Peyer's patch (tissue), 4 donors: ENCODE results near the gene BIRC6. TPM values are rescaled to one million over a fixed set of nuclear protein-coding genes. Genes with fewer than 3 reads are reported as not detected.
"Not testable (repeated sequence)": the region's sequence is repeated elsewhere in the genome, so short reads cannot be mapped to it uniquely, and the experiment has no call there.

Source experiments
- DNase-seq, 3 donors: peaks; one replicate each; pipeline ENCODE4 v3.0.0-alpha.2; 2017 to 2019
- H3K27ac ChIP-seq, 4 donors: fragments of 200-600 bp; sonication (generic); one replicate each; pipeline ENCODE4 v1.5.1; 2016 to 2019
- H3K27me3 ChIP-seq, 2 donors: fragments of 200-600 bp; sonication (generic); one replicate each; pipeline ENCODE4 v1.5.1; 2019
- H3K36me3 ChIP-seq, 3 donors: fragments of 200-600 bp; sonication (generic); one replicate each; pipeline ENCODE4 v1.5.1; 2016 to 2019
- H3K4me1 ChIP-seq, 4 donors: fragments of 200-600 bp; sonication (generic); one replicate each; pipeline ENCODE4 v1.5.1; 2016 to 2019
- H3K4me3 ChIP-seq, 4 donors: fragments of 200-600 bp; sonication (generic); 1 replicate in 3 of 4; 2 replicates in 1 of 4; pipeline ENCODE4 v1.5.1; 2016 to 2019; ENCODE audit warnings: mild to moderate bottlenecking in 1 of 4
- H3K9me3 ChIP-seq, 4 donors: fragments of 200-600 bp; sonication (generic); one replicate each; pipeline ENCODE4 v1.5.1; 2016 to 2019; ENCODE audit warnings: mild to moderate bottlenecking in 1 of 4
- CTCF ChIP-seq, 6 experiments: fragments of 450-650 bp in 4 of 6; fragments of 200-600 bp in 2 of 6; sonication (generic) in 1 of 6; IDR thresholded peaks; one replicate each; pipeline ENCODE4 v1.5.1; 2017 to 2019; ENCODE audit warnings: antibody characterized with exemption in 6 of 6, mild to moderate bottlenecking in 3 of 6, moderate library complexity in 1 of 6
- POLR2A ChIP-seq, 2 donors: fragments of 450-650 bp; IDR thresholded peaks; one replicate each; pipeline ENCODE4 v1.5.1; 2017; ENCODE audit warnings: antibody characterized with exemption in 2 of 2, mild to moderate bottlenecking in 2 of 2, moderate library complexity in 2 of 2
- total RNA-seq, 4 donors: library from RNA; depleted of rRNA; stranded (reverse); fragments of >200 nt; gene quantifications; one replicate each; pipeline ENCODE4 v1.1.0, GENCODE V29; 2016

The BIRC6 gene
- total RNA-seq: 100 to 1,000 TPM; 133 to 237 (median 214) TPM

GRCh38 chr2:32356681-32357317, at the start of gene BIRC6:
Gene BIRC6, plus strand, starts transcription at chr2:32357023. Its CDS starts 139 bp downstream, at chr2:32357162.
- DNase-seq: peak; percentile 95 to 99 (median 99)
- H3K9me3 ChIP-seq: no peaks in the 10 kb centered on the region
- H3K27me3 ChIP-seq: no peaks in the 10 kb centered on the region
- H3K4me3 ChIP-seq: peak within 1 kb of the TSS; percentile 87 to 99 (median 93)
- peak within 1 kb of the TSS; percentile 95 to 98 (median 97) for H3K27ac ChIP-seq
- peaks cover 0 to 30% (median 7%) of the 10 kb centered on the region in 4 donors for H3K4me1 ChIP-seq
- no peaks in the 10 kb centered on the region for H3K36me3 ChIP-seq
- TF ChIP-seq POLR2A (IDR thresholded peaks at IDR 0.05): peak; percentile 86
- TF ChIP-seq CTCF (IDR thresholded peaks at IDR 0.05): peak in 3 of 6 experiments; percentile 20 to 23 (median 23)

GRCh38 chr2:32310577-32310976, 46.2 kb upstream of the BIRC6 start:
- Histone ChIP-seq H3K4me3 (no peak overlapping the region), H3K36me3 (peaks cover 0 to 45% (median 3%) of the 10 kb centered on the region in 3 donors), H3K9me3 (no peaks in the 10 kb centered on the region), H3K27me3 (no peaks in the 10 kb centered on the region), H3K27ac (no peak overlapping the region), H3K4me1 (no peaks in the 10 kb centered on the region)
- DNase-seq: no peak
- no peak for TF ChIP-seq CTCF (IDR thresholded peaks at IDR 0.05)
- no peak for TF ChIP-seq POLR2A (IDR thresholded peaks at IDR 0.05)

- H3K4me3 ChIP-seq: no peak overlapping the region
- no peaks in the 10 kb centered on the region for H3K27me3 ChIP-seq
- TF ChIP-seq POLR2A (IDR thresholded peaks at IDR 0.05): no peak
- TF ChIP-seq CTCF (IDR thresholded peaks at IDR 0.05): no peak
- no peaks in the 10 kb centered on the region for H3K9me3 ChIP-seq
- H3K36me3 ChIP-seq: peaks cover 0 to 13% (median 3%) of the 10 kb centered on the region in 3 donors
- peak overlapping the region in 1 of 4 donors; percentile 55 for H3K27ac ChIP-seq
- no peaks in the 10 kb centered on the region for H3K4me1 ChIP-seq
- DNase-seq: no peak
Measured at GRCh38 chr2:32314886-32315285, 41.9 kb upstream of the BIRC6 start.

- peak overlapping the region in 3 of 4 donors; percentile 42 to 91 (median 90) for H3K27ac ChIP-seq
- DNase-seq: peak in 1 of 3 donors; percentile 34
- H3K4me1 ChIP-seq: peaks cover 0 to 11% (median 0%) of the 10 kb centered on the region in 4 donors
- H3K9me3 ChIP-seq, H3K36me3 ChIP-seq, H3K4me3 ChIP-seq, H3K27me3 ChIP-seq: not testable (repeated sequence)
Measured at GRCh38 chr2:32328679-32329078, 28.1 kb upstream of the BIRC6 start.

GRCh38 chr2:32329180-32329980, 27.4 kb upstream of the BIRC6 start:
- not testable (repeated sequence) for H3K36me3 ChIP-seq, H3K27me3 ChIP-seq, H3K9me3 ChIP-seq
- DNase-seq: peak in 2 of 3 donors; percentile 51 to 60
- Histone ChIP-seq H3K4me3 (peak overlapping the region in 2 of 4 donors; percentile 31 to 36), H3K4me1 (peaks cover 0 to 11% (median 0%) of the 10 kb centered on the region in 4 donors), H3K27ac (peak overlapping the region in 3 of 4 donors; percentile 67 to 91 (median 90))

GRCh38 chr2:32330136-32330535, 26.7 kb upstream of the BIRC6 start:
- Histone ChIP-seq H3K4me3 (no peak overlapping the region), H3K36me3 (no peaks in the 10 kb centered on the region), H3K9me3 (no peaks in the 10 kb centered on the region), H3K27ac (peak overlapping the region in 2 of 4 donors; percentile 90 to 91), H3K27me3 (no peaks in the 10 kb centered on the region), H3K4me1 (peaks cover 0 to 11% (median 0%) of the 10 kb centered on the region in 4 donors)
- no peak for TF ChIP-seq POLR2A (IDR thresholded peaks at IDR 0.05)
- TF ChIP-seq CTCF (IDR thresholded peaks at IDR 0.05): no peak
- DNase-seq: no peak
